Uterus (tissue), 2 donors: ENCODE data around the gene UNCX.

Source experiments
- POLR2A ChIP-seq, 2 donors: fragments of 450-650 bp; IDR thresholded peaks; one replicate each; pipeline ENCODE4 v1.6.1; 2016; ENCODE audit warnings: antibody characterized with exemption in 2 of 2, mild to moderate bottlenecking in 1 of 2, moderate library complexity in 1 of 2
- TF ChIP-seq, protein P1 (sequence below), 4 experiments: fragments of 200-600 bp in 2 of 4; fragments of 450-650 bp in 2 of 4; sonication (generic) in 2 of 4; IDR thresholded peaks; one replicate each; pipeline ENCODE4 v1.5.1; 2016 to 2019; ENCODE audit warnings: antibody characterized with exemption in 4 of 4, mild to moderate bottlenecking in 2 of 4, moderate library complexity in 1 of 4

DNA sequence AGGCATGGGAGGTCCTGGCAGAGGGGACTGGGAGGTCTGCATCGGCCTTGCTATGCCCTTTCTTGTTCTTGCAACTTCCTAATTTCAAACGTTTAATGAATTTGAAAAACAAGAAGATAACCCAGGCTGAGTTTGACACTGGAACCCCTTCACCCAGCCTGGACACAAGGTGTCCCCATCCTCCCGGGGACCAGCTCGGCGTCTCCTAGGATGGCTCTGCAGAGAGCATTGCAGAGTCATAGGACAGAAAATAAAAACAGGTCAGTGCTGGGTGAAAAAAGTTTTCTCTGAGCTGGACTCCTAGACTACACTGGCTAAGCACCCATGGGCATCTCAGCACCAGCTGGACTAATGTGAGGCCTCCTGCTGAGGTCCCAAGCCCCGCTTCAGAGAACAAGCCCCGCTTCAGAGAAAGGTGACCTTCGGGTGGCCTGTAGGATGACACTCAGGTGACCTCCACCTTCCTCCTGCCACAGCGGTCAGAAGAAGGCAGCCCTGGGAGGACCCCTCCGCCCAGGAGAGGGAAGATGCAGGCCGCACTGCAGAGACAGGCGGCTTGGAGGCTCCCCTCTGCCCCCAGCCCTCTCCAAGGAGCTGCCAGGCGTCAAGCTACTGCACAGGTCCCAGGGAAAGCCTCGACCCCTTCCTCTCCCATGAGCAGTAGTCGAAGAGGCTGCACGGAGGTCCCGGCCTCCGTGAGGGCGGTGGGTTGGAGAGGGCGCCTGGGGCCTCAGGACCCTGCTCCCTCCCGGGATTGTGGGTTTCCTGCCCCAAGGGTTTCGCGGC is 9.3 kb upstream of the UNCX start:
- TF ChIP-seq, protein P1, sequence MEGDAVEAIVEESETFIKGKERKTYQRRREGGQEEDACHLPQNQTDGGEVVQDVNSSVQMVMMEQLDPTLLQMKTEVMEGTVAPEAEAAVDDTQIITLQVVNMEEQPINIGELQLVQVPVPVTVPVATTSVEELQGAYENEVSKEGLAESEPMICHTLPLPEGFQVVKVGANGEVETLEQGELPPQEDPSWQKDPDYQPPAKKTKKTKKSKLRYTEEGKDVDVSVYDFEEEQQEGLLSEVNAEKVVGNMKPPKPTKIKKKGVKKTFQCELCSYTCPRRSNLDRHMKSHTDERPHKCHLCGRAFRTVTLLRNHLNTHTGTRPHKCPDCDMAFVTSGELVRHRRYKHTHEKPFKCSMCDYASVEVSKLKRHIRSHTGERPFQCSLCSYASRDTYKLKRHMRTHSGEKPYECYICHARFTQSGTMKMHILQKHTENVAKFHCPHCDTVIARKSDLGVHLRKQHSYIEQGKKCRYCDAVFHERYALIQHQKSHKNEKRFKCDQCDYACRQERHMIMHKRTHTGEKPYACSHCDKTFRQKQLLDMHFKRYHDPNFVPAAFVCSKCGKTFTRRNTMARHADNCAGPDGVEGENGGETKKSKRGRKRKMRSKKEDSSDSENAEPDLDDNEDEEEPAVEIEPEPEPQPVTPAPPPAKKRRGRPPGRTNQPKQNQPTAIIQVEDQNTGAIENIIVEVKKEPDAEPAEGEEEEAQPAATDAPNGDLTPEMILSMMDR (IDR thresholded peaks at IDR 0.05) = no peak
- no peak for TF ChIP-seq POLR2A (IDR thresholded peaks at IDR 0.05)
